ENCODE results near the gene PBX1. TPM values are rescaled to one million over a fixed set of nuclear protein-coding genes. Genes with fewer than 3 reads are reported as not detected.

The PBX1 gene
- total RNA-seq, 1 donor from 2014 or later, result 71.7 TPM

GRCh38 chr1:164675342-164675904, 116.4 kb downstream of the PBX1 start:
- no peak for DNase-seq (ENCODE audit: low read depth, low spot score)
- no peaks in the 10 kb centered on the region for H3K36me3 Mint-ChIP-seq (ENCODE audit: low read depth)
- peaks cover 29% of the 10 kb centered on the region for H3K4me1 Mint-ChIP-seq
- H3K27ac Mint-ChIP-seq (ENCODE audit: unreplicated experiment), result peak overlapping the region; percentile 47
- no peak overlapping the region for H3K4me3 Mint-ChIP-seq
- H3K9me3 Mint-ChIP-seq, result no peaks in the 10 kb centered on the region
- TF ChIP-seq CTCF (conservative IDR thresholded peaks at IDR 0.05), result no peak
- H3K27me3 Mint-ChIP-seq (ENCODE audit: low read depth), result no peaks in the 10 kb centered on the region

GRCh38 chr1:164678136-164678700, 119.2 kb downstream of the PBX1 start:
- peaks cover 3% of the 10 kb centered on the region for H3K4me1 Mint-ChIP-seq
- no peaks in the 10 kb centered on the region for H3K9me3 Mint-ChIP-seq
- H3K27ac Mint-ChIP-seq (ENCODE audit: unreplicated experiment), result no peak overlapping the region
- DNase-seq (ENCODE audit: low read depth, low spot score), result no peak
- H3K27me3 Mint-ChIP-seq (ENCODE audit: low read depth), result no peaks in the 10 kb centered on the region
- H3K36me3 Mint-ChIP-seq (ENCODE audit: low read depth), result peaks cover 4% of the 10 kb centered on the region
- no peak for TF ChIP-seq CTCF (conservative IDR thresholded peaks at IDR 0.05)
- no peak overlapping the region for H3K4me3 Mint-ChIP-seq

- Mint-ChIP-seq H3K27me3 (ENCODE audit: low read depth) (no peaks in the 10 kb centered on the region), H3K9me3 (no peaks in the 10 kb centered on the region), H3K4me3 (no peak overlapping the region), H3K27ac (ENCODE audit: unreplicated experiment) (no peak overlapping the region), H3K4me1 (no peaks in the 10 kb centered on the region), H3K36me3 (ENCODE audit: low read depth) (peaks cover 4% of the 10 kb centered on the region)
- TF ChIP-seq CTCF (conservative IDR thresholded peaks at IDR 0.05), result no peak
- no peak for DNase-seq (ENCODE audit: low read depth, low spot score)
These were observed 123.6 kb downstream of the PBX1 start for GRCh38 chr1:164682570-164682969.

GRCh38 chr1:164683235-164683634, 124.3 kb downstream of the PBX1 start:
- Mint-ChIP-seq H3K27me3 (ENCODE audit: low read depth) (no peaks in the 10 kb centered on the region), H3K9me3 (no peaks in the 10 kb centered on the region), H3K27ac (ENCODE audit: unreplicated experiment) (no peak overlapping the region), H3K4me3 (no peak overlapping the region), H3K4me1 (no peaks in the 10 kb centered on the region), H3K36me3 (ENCODE audit: low read depth) (peaks cover 4% of the 10 kb centered on the region)
- DNase-seq (ENCODE audit: low read depth, low spot score), result no peak
- TF ChIP-seq CTCF (conservative IDR thresholded peaks at IDR 0.05), result no peak

GRCh38 chr1:164685266-164686035, 126.5 kb downstream of the PBX1 start:
- DNase-seq (ENCODE audit: low read depth, low spot score), result no peak
- H3K9me3 Mint-ChIP-seq, result no peaks in the 10 kb centered on the region
- H3K4me3 Mint-ChIP-seq, result no peak overlapping the region
- H3K4me1 Mint-ChIP-seq, result peaks cover 14% of the 10 kb centered on the region
- no peaks in the 10 kb centered on the region for H3K27me3 Mint-ChIP-seq (ENCODE audit: low read depth)
- TF ChIP-seq CTCF (conservative IDR thresholded peaks at IDR 0.05), result no peak
- H3K27ac Mint-ChIP-seq (ENCODE audit: unreplicated experiment), result no peak overlapping the region
- H3K36me3 Mint-ChIP-seq (ENCODE audit: low read depth), result peaks cover 4% of the 10 kb centered on the region
